Tibial nerve (tissue), 4 donors: ENCODE measurements around the gene TTC28. TPM values are rescaled to one million over a fixed set of nuclear protein-coding genes. Genes with fewer than 3 reads are reported as not detected.

Source experiments
- DNase-seq, 2 donors: peaks; one replicate each; pipeline ENCODE4 v3.0.0-alpha.2; 2019; ENCODE audit warnings: low spot score in 2 of 2
- H3K27ac ChIP-seq, 4 donors: fragments of 200-600 bp; sonication (generic) in 3 of 4; one replicate each; pipeline ENCODE4 v1.5.1; 2017 to 2019; ENCODE audit warnings: mild to moderate bottlenecking in 1 of 4
- H3K27me3 ChIP-seq, 2 donors: fragments of 200-600 bp; sonication (generic) in 1 of 2; one replicate each; pipeline versions ENCODE4 v1.5.1 to v1.6.0; 2017 to 2019
- H3K36me3 ChIP-seq, 3 donors: fragments of 200-600 bp; sonication (generic); one replicate each; pipeline ENCODE4 v1.5.1; 2018 to 2019
- H3K4me1 ChIP-seq, 4 donors: fragments of 200-600 bp; sonication (generic) in 3 of 4; one replicate each; pipeline ENCODE4 v1.5.1; 2017 to 2019
- H3K4me3 ChIP-seq, 4 donors: fragments of 200-600 bp; sonication (generic) in 3 of 4; one replicate each; pipeline ENCODE4 v1.5.1; 2017 to 2019; ENCODE audit warnings: mild to moderate bottlenecking in 1 of 4, moderate library complexity in 1 of 4
- H3K9me3 ChIP-seq, 4 donors: fragments of 200-600 bp; sonication (generic) in 3 of 4; one replicate each; pipeline ENCODE4 v1.5.1; 2017 to 2019
- CTCF ChIP-seq, 5 experiments: fragments of 200-600 bp in 3 of 5; fragments of 450-650 bp in 2 of 5; sonication (generic) in 3 of 5; IDR thresholded peaks; one replicate each; pipeline ENCODE4 v1.5.1; 2016 to 2019; ENCODE audit warnings: antibody characterized with exemption in 5 of 5, mild to moderate bottlenecking in 3 of 5, moderate library complexity in 2 of 5
- EP300 ChIP-seq, 2 donors: sonication (generic); formaldehyde crosslinking; IDR thresholded peaks; one replicate each; pipeline ENCODE4 v1.6.1; 2017; ENCODE audit warnings: antibody characterized with exemption in 2 of 2, mild to moderate bottlenecking in 1 of 2
- POLR2A ChIP-seq, 2 donors: fragments of 450-650 bp; IDR thresholded peaks; one replicate each; pipeline ENCODE4 v1.6.1; 2017; ENCODE audit warnings: antibody characterized with exemption in 2 of 2, mild to moderate bottlenecking in 2 of 2, moderate library complexity in 2 of 2
- WGBS, 2 donors: methylation state at CpG; one replicate each; pipeline ENCODE4 v1.1.5; 2018; 5-methylcytosine and 5-hydroxymethylcytosine counted together
- total RNA-seq, 4 donors: library from RNA; depleted of rRNA; stranded (reverse); fragments of >200 nt; gene quantifications; one replicate each; pipeline ENCODE4 v1.1.0, GENCODE V29; 2016

The TTC28 gene
- total RNA-seq, 4 donors from 2014 or later = 83.9 to 177 (median 128) TPM

- WGBS, 2 donors = 84 to 89% methylated on average over 15 of the region's 15 CpGs
- no peak for DNase-seq
- Histone ChIP-seq H3K9me3 (no peaks in the 10 kb centered on the region), H3K27ac (peak overlapping the region; percentile 38 to 70 (median 69)), H3K36me3 (peaks cover 0 to 86% (median 0%) of the 10 kb centered on the region in 3 donors), H3K27me3 (no peaks in the 10 kb centered on the region), H3K4me3 (no peak overlapping the region), H3K4me1 (peaks cover 0 to 15% (median 0%) of the 10 kb centered on the region in 4 donors)
- TF ChIP-seq EP300 (IDR thresholded peaks at IDR 0.05) = no peak
- no peak for TF ChIP-seq POLR2A (IDR thresholded peaks at IDR 0.05)
- TF ChIP-seq CTCF (IDR thresholded peaks at IDR 0.05) = no peak
Measured at GRCh38 chr22:27990451-27990840, 689.2 kb downstream of the TTC28 start.

GRCh38 chr22:27989758-27990450 lies 689.7 kb downstream of the TTC28 start:
- no peaks in the 10 kb centered on the region for H3K9me3 ChIP-seq
- H3K4me3 ChIP-seq = no peak overlapping the region
- H3K36me3 ChIP-seq = peaks cover 0 to 86% (median 0%) of the 10 kb centered on the region in 3 donors
- H3K4me1 ChIP-seq = peaks cover 0 to 15% (median 0%) of the 10 kb centered on the region in 4 donors
- no peaks in the 10 kb centered on the region for H3K27me3 ChIP-seq
- no peak for TF ChIP-seq POLR2A (IDR thresholded peaks at IDR 0.05)
- no peak for TF ChIP-seq CTCF (IDR thresholded peaks at IDR 0.05)
- TF ChIP-seq EP300 (IDR thresholded peaks at IDR 0.05) = no peak
- DNase-seq = no peak
- WGBS, 2 donors = 89 to 95% methylated on average over 15 of the region's 15 CpGs
- peak overlapping the region in 3 of 4 donors; percentile 68 to 70 (median 70) for H3K27ac ChIP-seq

- no peaks in the 10 kb centered on the region for H3K27me3 ChIP-seq
- TF ChIP-seq EP300 (IDR thresholded peaks at IDR 0.05) = no peak
- no peak for TF ChIP-seq CTCF (IDR thresholded peaks at IDR 0.05)
- no peak for TF ChIP-seq POLR2A (IDR thresholded peaks at IDR 0.05)
- no peak overlapping the region for H3K27ac ChIP-seq
- peaks cover 0 to 15% (median 0%) of the 10 kb centered on the region in 4 donors for H3K4me1 ChIP-seq
- WGBS, 2 donors = 72 to 82% methylated on average over 7 of the region's 7 CpGs
- no peak overlapping the region for H3K4me3 ChIP-seq
- H3K9me3 ChIP-seq = no peaks in the 10 kb centered on the region
- peaks cover 0 to 86% (median 0%) of the 10 kb centered on the region in 3 donors for H3K36me3 ChIP-seq
- DNase-seq = no peak
Measured at GRCh38 chr22:27988704-27989103, 690.9 kb downstream of the TTC28 start.

- DNase-seq = no peak
- Histone ChIP-seq H3K9me3 (no peaks in the 10 kb centered on the region), H3K4me1 (peaks cover 0 to 15% (median 0%) of the 10 kb centered on the region in 4 donors), H3K27ac (no peak overlapping the region), H3K36me3 (peaks cover 0 to 86% (median 0%) of the 10 kb centered on the region in 3 donors), H3K27me3 (no peaks in the 10 kb centered on the region), H3K4me3 (no peak overlapping the region)
- TF ChIP-seq POLR2A (IDR thresholded peaks at IDR 0.05) = no peak
- TF ChIP-seq EP300 (IDR thresholded peaks at IDR 0.05) = no peak
- no peak for TF ChIP-seq CTCF (IDR thresholded peaks at IDR 0.05)
- 55 to 70% methylated on average over 5 to 6 of the region's 6 CpGs for WGBS, 2 donors
Measured at GRCh38 chr22:27987557-27987956, 692.1 kb downstream of the TTC28 start.

- peaks cover 0 to 15% (median 0%) of the 10 kb centered on the region in 4 donors for H3K4me1 ChIP-seq
- 93 to 97% methylated on average over 5 of the region's 5 CpGs for WGBS, 2 donors
- H3K9me3 ChIP-seq = no peaks in the 10 kb centered on the region
- no peaks in the 10 kb centered on the region for H3K27me3 ChIP-seq
- TF ChIP-seq EP300 (IDR thresholded peaks at IDR 0.05) (no peak), CTCF (IDR thresholded peaks at IDR 0.05) (no peak), POLR2A (IDR thresholded peaks at IDR 0.05) (no peak)
- no peak overlapping the region for H3K4me3 ChIP-seq
- no peak for DNase-seq
- H3K36me3 ChIP-seq = peaks cover 0 to 86% (median 0%) of the 10 kb centered on the region in 3 donors
- no peak overlapping the region for H3K27ac ChIP-seq
Measured at GRCh38 chr22:27986937-27987336, 692.7 kb downstream of the TTC28 start.
